HG02943 (cell line): ENCODE results near the gene DYNLRB1.

Experiments
- ATAC-seq: cut with Tn5 transposase; IDR thresholded peaks from one replicate; pipeline ENCODE4 v1.9.1; 2021; ENCODE audit warnings: mild to moderate bottlenecking, low read depth, moderate library complexity; ENCODE audit not compliant: unreplicated experiment

The DYNLRB1 gene

DNA sequence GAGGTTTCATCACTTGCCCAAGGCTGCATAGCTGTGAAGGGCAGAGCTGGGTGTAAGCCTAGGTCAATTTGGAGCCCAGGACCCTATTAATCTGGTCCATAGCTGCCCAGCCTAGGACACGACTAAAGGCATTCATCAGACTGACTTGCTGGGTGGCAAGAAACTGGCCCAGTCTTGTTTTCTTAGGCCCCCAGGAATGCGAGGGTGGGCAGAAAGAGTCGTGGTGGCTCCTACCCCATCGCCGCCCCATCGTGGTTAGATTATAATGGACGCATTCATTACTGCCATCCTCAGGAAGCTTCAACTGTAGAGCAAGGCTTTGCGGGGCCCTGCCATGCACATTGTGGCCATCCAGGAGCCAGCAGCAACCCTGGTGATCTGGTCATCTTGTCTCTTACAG, 16.1 kb downstream of the DYNLRB1 start:
- ATAC-seq = no peak

DNA sequence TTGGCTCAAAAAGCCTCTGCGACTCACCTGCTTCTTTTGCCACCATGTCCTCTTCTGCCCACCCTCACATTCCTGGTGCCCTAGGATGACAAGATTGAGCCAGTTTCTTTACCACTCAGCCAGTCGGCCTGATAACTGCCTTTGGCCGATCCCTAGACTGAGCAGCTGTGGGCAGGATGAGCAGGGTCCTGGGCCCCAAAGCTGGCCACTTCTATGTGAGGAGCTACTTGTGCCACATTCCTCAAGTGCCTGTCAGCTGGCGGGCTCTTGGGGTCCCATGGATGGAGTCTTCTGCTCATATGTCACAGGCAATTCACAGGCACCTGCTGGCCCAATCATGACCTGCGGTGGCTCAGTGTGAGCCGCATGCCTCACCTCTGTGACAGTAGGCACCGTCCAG, 16.5 kb downstream of the DYNLRB1 start:
- no peak for ATAC-seq

DNA sequence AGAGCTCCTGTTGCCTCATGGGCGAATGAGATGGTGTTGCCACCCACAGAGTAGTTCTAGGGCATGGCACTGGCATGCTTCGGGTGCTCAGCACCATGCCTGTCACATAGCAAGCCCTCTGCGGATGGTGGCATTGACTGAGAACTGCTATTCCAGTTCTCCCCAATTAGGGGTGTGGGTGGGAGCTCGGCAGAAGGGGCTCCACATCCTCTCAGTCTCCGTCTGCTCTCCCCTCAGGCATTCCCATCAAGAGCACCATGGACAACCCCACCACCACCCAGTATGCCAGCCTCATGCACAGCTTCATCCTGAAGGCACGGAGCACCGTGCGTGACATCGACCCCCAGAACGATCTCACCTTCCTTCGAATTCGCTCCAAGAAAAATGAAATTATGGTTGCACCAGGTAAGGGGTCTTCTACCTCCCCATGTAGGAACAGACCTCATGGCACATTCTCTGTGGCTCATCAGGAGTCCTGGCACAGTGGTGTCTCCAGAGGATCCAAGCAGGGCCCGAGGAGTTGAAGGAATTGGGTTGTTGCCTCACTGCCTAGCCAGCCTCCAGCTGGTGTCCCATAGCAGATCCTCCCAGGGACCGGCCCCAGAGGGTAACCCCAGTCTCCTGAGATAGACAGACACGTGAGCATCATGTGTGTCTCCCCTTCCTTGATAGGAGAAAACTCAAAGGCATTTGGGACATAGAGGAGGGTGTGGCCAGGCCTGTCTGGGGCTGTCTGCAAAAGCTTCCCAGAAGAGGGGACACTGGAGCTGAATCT, 18.4 kb downstream of the DYNLRB1 start:
- ATAC-seq = no peak

DNA sequence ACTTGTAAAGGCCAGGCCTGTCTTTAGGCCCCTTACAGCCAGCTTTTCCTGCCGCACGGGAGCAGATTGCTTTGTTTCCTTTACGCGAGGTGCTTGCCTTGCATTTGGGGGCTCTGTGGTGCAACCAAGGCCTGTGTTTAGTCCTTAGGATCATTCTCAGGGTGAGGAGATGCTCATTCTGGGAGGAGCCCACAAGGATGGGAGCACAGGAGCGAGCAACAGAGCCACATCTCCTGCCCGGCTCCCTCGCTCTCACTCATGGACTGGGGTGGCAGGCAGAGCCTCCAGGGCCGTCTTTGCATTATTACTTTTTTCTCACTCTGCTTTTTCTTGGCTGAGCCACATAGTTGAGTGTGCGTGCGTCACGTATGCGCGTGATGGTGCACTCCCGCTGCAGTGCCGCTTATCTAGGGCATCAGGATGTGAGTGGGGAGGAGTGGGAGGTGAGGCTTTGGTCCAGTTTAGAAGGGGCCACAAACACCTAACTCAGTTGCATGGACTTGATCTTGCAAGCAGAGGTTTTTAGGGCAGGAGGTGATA, 19.1 kb downstream of the DYNLRB1 start:
- ATAC-seq = no peak

- no peak for ATAC-seq
Measured at GRCh38 chr20:34535857-34536256, 19.6 kb downstream of the DYNLRB1 start.

GRCh38 chr20:34536798-34537394, 20.7 kb downstream of the DYNLRB1 start:
- ATAC-seq = no peak

GRCh38 chr20:34537651-34538050, 21.4 kb downstream of the DYNLRB1 start:
- no peak for ATAC-seq

DNA sequence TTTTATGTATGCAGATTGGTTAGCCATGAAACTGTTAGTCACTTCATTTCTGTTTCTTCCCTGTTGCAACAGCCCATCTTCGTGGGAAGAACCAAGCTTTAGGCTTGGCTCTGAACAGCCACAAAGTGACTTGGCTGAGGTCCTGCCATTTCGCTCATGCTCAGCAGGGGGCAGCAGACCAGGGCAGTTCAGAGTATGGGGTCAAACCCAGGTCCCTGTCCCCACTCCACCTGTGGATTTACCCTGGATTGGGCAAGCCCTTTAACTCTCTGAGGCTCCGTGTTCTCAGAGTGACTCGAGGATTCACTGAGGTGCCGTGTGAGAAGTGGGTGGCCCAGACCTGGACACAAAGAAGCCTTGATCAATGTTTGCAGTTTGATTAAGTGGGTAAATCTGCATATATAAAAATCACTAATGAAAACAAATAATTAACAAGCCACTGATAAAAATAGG, 22.5 kb downstream of the DYNLRB1 start:
- no peak for ATAC-seq

DNA sequence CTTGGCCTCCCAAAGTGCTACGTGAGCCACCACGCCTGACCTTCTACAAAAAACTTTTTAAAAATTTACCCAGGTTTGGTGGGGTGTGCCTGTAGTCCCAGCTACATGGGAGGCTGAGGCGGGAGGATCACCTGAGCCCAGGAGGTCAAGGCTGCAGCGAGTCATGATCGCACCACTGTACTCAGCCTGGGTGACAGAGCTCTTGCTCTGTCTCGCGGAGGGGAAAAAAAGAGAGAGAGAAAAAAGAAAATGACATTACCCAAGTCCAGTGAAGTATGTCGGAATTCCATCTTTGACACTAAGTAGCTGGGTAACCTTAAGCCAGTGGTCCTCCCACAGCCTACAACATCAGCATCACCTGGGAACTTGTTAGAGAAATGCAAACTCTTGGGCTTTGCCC, 23.5 kb downstream of the DYNLRB1 start:
- no peak for ATAC-seq

- ATAC-seq = no peak
Measured at GRCh38 chr20:34540596-34541263, 24.5 kb downstream of the DYNLRB1 start.

- ATAC-seq = no peak
Measured at GRCh38 chr20:34541264-34541901, 25.2 kb downstream of the DYNLRB1 start.

DNA sequence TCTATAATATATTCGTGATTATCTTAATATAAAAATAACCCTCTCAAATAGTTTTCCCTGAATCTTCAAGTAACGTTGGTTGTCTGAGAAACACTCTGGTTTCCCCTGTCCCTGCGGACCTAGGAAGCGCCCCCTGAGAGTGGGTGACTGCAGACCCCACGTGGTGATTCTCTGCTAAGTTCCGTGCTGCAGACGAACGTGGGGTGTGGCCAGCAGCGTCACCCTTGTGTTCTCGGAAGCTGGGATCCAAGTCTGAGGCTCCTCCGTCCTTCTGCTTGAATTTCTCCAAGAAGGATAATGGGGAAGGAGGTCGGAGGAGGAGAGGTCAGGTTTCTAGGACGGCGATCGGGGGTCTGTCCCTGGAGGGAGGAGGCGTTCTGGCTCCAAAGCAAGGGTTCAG, 25.7 kb downstream of the DYNLRB1 start:
- ATAC-seq = no peak

- ATAC-seq = no peak
Measured at GRCh38 chr20:34542439-34542838, 26.2 kb downstream of the DYNLRB1 start.

DNA sequence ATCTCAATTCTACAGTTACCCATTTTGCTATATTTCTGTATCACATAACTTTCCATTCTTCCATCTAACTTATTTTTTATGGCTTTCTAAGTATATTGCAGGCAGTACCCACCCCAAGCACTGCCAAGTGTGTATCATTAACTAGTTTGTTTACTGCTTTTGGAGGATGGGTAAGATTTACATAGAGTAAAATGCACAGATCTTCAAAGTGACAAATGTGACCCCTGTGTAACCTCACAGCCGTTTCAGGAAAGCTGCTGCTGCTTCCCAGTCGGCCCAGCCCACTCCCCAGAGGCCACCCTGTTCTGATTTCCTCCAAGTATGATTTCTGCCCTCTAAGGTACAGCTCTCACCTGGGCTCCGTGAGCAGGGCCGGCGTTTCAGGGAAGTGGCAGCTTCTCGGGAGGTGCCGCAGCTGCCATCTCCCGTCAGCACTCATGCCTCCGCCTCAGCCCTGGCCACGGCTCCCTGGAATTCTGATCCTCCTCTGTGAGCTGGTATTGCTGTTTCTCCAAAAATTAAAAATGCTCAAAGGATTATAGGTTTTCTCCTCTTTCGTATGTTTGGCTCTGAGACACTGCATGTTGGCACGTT, 27.3 kb downstream of the DYNLRB1 start:
- no peak for ATAC-seq

DNA sequence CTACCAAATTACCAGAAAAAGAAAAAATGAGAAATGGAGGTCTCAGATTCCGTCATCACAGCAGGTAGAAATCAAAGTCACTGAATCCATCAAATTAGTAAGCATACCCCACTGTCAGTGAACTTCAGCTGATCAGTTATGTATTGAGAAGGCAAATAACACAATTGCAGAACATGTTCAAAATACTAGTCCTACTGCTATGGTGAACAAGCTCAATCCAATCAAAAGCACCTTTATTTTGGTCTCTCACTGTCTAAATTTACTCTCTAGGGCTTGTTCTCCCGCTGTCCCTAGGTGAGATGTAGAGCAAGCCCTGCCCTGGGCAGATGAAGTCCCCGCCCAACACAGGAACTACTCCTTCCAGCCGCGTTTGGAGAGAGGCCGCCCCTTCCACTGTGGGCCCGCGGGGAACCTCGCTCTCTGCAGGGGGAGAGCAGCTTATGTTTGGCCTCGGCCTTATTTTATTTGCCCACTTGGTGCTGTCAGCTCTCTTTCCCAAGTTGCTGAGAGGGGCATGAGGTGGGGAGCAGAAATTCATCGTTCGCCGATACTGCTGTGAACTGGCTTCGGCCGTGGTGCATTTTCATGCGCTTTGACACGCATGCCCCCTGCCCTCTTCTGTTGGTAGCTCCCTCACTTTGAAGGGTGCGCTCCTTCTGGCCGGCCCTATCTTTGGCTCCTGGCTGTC, 28.0 kb downstream of the DYNLRB1 start:
- ATAC-seq = no peak

- no peak for ATAC-seq
Measured at GRCh38 chr20:34546751-34547181, 30.5 kb downstream of the DYNLRB1 start.

DNA sequence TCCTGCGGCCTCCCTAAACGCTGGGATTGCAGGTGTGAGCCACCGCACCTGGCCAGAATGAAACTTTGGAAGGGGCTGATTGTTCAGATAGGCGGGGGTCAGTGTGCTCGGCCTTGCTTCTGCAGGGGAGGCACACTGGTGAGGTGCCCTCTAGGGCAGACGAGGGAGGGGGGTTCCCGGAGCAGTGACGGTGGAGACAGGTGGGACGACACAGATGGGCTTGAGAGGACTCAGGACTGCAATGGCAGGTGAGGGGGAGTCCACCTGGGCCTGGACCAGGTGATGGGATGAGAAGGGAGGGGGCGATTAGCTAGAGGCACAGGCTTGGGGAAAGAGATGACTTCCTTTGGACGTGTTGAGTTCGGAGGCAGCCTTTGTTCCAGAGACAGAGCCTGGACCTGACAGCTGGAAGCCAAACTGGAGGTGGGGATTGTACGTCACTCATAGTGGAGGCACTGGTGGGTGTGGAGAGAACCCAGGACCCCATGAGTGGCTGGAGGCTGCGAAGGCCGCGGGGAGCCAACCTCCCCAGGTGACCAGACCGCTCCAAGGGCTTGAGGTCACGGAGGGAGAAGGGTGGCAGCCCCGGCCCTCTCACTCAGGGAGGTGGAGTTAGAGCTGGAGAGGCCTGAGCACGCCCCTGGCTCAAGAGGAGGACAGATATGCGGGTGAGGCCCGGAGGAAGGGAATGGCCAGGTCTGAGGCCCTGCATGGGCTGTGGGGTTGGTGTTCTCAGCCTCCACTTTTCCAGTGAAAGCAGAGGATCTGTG, 31.8 kb downstream of the DYNLRB1 start:
- ATAC-seq = no peak

GRCh38 chr20:34549291-34549928, 33.2 kb downstream of the DYNLRB1 start:
- ATAC-seq = no peak

- ATAC-seq = no peak
Measured at GRCh38 chr20:34549929-34550305, 33.7 kb downstream of the DYNLRB1 start.
